PFSK-1 (cell line): ENCODE results near the gene ABCC1.

Experiments used
- POLR2AphosphoS5 ChIP-seq: IDR thresholded peaks from 2 replicates; pipeline ENCODE4 v1.6.1; 2012; ENCODE audit warnings: low read depth, mild to moderate bottlenecking, control low read depth, low read length, moderate library complexity
- SIN3A ChIP-seq: IDR thresholded peaks from 2 replicates; pipeline ENCODE4 v1.6.1; 2012; ENCODE audit warnings: mild to moderate bottlenecking, low read length, moderate library complexity, borderline replicate concordance; ENCODE audit not compliant: insufficient read depth
- TAF1 ChIP-seq: IDR thresholded peaks from 2 replicates; pipeline ENCODE4 v1.6.1; 2012; ENCODE audit warnings: low read length, control low read depth, borderline replicate concordance; ENCODE audit not compliant: insufficient read depth
- TF ChIP-seq, protein P1 (sequence below), 2 experiments: IDR thresholded peaks; 2 replicates each; pipeline versions ENCODE4 v1.6.1 to v1.8.0; 2011 to 2012; ENCODE audit warnings: low read depth in 2 of 2, low read length in 2 of 2, control low read depth in 1 of 2, inconsistent platforms in 1 of 2, mild to moderate bottlenecking in 1 of 2, moderate library complexity in 1 of 2; ENCODE audit not compliant: insufficient read depth in 1 of 2

GRCh38 chr16:15980329-15980728, 30.9 kb downstream of the ABCC1 start:
- TF ChIP-seq POLR2AphosphoS5, result no peak
- TF ChIP-seq, protein P1, sequence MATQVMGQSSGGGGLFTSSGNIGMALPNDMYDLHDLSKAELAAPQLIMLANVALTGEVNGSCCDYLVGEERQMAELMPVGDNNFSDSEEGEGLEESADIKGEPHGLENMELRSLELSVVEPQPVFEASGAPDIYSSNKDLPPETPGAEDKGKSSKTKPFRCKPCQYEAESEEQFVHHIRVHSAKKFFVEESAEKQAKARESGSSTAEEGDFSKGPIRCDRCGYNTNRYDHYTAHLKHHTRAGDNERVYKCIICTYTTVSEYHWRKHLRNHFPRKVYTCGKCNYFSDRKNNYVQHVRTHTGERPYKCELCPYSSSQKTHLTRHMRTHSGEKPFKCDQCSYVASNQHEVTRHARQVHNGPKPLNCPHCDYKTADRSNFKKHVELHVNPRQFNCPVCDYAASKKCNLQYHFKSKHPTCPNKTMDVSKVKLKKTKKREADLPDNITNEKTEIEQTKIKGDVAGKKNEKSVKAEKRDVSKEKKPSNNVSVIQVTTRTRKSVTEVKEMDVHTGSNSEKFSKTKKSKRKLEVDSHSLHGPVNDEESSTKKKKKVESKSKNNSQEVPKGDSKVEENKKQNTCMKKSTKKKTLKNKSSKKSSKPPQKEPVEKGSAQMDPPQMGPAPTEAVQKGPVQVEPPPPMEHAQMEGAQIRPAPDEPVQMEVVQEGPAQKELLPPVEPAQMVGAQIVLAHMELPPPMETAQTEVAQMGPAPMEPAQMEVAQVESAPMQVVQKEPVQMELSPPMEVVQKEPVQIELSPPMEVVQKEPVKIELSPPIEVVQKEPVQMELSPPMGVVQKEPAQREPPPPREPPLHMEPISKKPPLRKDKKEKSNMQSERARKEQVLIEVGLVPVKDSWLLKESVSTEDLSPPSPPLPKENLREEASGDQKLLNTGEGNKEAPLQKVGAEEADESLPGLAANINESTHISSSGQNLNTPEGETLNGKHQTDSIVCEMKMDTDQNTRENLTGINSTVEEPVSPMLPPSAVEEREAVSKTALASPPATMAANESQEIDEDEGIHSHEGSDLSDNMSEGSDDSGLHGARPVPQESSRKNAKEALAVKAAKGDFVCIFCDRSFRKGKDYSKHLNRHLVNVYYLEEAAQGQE (IDR thresholded peaks at IDR 0.05; ENCODE audit: insufficient read depth in 1 of 2, low read depth in 2 of 2, low read length in 2 of 2), result no peak
- no peak for TF ChIP-seq TAF1
- no peak for TF ChIP-seq SIN3A
